Liver (tissue), 10 donors: ENCODE data around the gene HSD17B3. TPM values are rescaled to one million over a fixed set of nuclear protein-coding genes. Genes with fewer than 3 reads are reported as not detected.

Experiments
- DNase-seq: peaks from one replicate; pipeline ENCODE4 v3.0.0-alpha.2; 2017; ENCODE audit warnings: low spot score
- H3K27ac ChIP-seq, 2 donors: one replicate each; pipeline ENCODE4 v1.7.0; 2013; ENCODE audit warnings: inconsistent platforms in 2 of 2, low read length in 2 of 2, control low read depth in 1 of 2, low read depth in 1 of 2, mild to moderate bottlenecking in 1 of 2
- H3K27me3 ChIP-seq, 4 donors: one replicate each; pipeline versions ENCODE4 v1.6.1 to v1.7.0; 2013; ENCODE audit warnings: low read length in 3 of 4, inconsistent platforms in 1 of 4, mild to moderate bottlenecking in 1 of 4, moderate library complexity in 1 of 4; ENCODE audit not compliant: control insufficient read depth in 4 of 4, insufficient read depth in 4 of 4
- H3K36me3 ChIP-seq, 4 donors: one replicate each; pipeline versions ENCODE4 v1.6.1 to v1.7.0; 2013; ENCODE audit warnings: low read length in 3 of 4, mild to moderate bottlenecking in 3 of 4, low read depth in 1 of 4, moderate library complexity in 1 of 4; ENCODE audit not compliant: control insufficient read depth in 4 of 4, insufficient read depth in 3 of 4
- H3K4me1 ChIP-seq, 4 donors: one replicate each; pipeline versions ENCODE4 v1.6.1 to v1.7.0; 2013; ENCODE audit warnings: low read length in 3 of 4, mild to moderate bottlenecking in 3 of 4, moderate library complexity in 1 of 4; ENCODE audit not compliant: control insufficient read depth in 4 of 4, insufficient read depth in 4 of 4
- H3K4me3 ChIP-seq, 3 donors: one replicate each; pipeline versions ENCODE4 v1.6.1 to v1.7.0; 2013; ENCODE audit warnings: low read length in 3 of 3, control low read depth in 1 of 3, low read depth in 1 of 3, mild to moderate bottlenecking in 1 of 3
- H3K9ac ChIP-seq, 2 donors: one replicate each; pipeline ENCODE4 v1.7.0; 2013; ENCODE audit warnings: low read length in 2 of 2, mild to moderate bottlenecking in 2 of 2, moderate library complexity in 2 of 2, control low read depth in 1 of 2, low read depth in 1 of 2
- H3K9me3 ChIP-seq, 4 donors: one replicate each; pipeline versions ENCODE4 v1.6.1 to v1.7.0; 2013; ENCODE audit warnings: low read length in 3 of 4; ENCODE audit not compliant: control insufficient read depth in 4 of 4
- CTCF ChIP-seq: fragments of 150-350 bp; IDR thresholded peaks from 2 replicates; pipeline ENCODE4 v1.5.1; 2017; ENCODE audit warnings: improper control_type of control experiment, low read depth, low read length; ENCODE audit not compliant: missing input control
- HNF4G ChIP-seq: IDR thresholded peaks from 2 replicates; pipeline ENCODE4 v1.6.1; 2016; ENCODE audit warnings: antibody characterized with exemption
- JUND ChIP-seq, 2 donors: IDR thresholded peaks; 2 replicates each; pipeline ENCODE4 v1.6.1; 2016; ENCODE audit warnings: antibody characterized with exemption in 2 of 2
- TAF1 ChIP-seq: conservative IDR thresholded peaks from 2 replicates; pipeline ENCODE4 v1.6.1; 2016; ENCODE audit warnings: antibody characterized with exemption, mild to moderate bottlenecking
- WGBS: extraction: QIAGEN DNeasy Blood & Tissue Kit; methylation state at CpG from one replicate; pipeline ENCODE4 v1.1.7; 2013; 5-methylcytosine and 5-hydroxymethylcytosine counted together
- polyA plus RNA-seq, 2 donors: library from polyadenylated mRNA; stranded (reverse) in 1 of 2; unstranded in 1 of 2; fragments of 200-250 nt in 1 of 2; fragments of >200 nt in 1 of 2; fragmentation: Nextera tagmentation in 1 of 2; extraction: Ambion mirVana in 1 of 2; gene quantifications; one replicate each; pipeline versions ENCODE4 v1.2.1 to v1.2.3, GENCODE V29; 2013 to 2015
- small RNA-seq: library from RNA; depleted of rRNA; stranded (forward); fragments of <200 nt; gene quantifications from one replicate; pipeline ENCODE3, GENCODE V24; 2014
- total RNA-seq, 2 donors: library from RNA; depleted of rRNA; stranded (reverse); fragments of >200 nt; gene quantifications; one replicate each; pipeline ENCODE4 v1.2.3, GENCODE V29; 2014
- donor health status: healthy.
- donor health status: healthy.
- donor health status: healthy.
- donor health status: healthy.
- donor health status: healthy.

Gene HSD17B3
- total and polyA plus RNA-seq, 4 donors: 0.75 to 1.6 (median 0.96) TPM

GRCh38 chr9:96185518-96186156, 116.3 kb downstream of the HSD17B3 start:
- Histone ChIP-seq H3K4me1 (no peaks in the 10 kb centered on the region), H3K36me3 (no peaks in the 10 kb centered on the region), H3K27ac (no peak overlapping the region), H3K9me3 (peaks cover 2 to 10% (median 4%) of the 10 kb centered on the region in 4 donors), H3K27me3 (no peaks in the 10 kb centered on the region), H3K9ac (no peak overlapping the region), H3K4me3 (no peak overlapping the region)
- TF ChIP-seq JUND (IDR thresholded peaks at IDR 0.05): no peak
- TF ChIP-seq HNF4G: no peak
- TF ChIP-seq CTCF: no peak
- TF ChIP-seq TAF1: no peak
- 90% methylated on average over 2 of the region's 2 CpGs for WGBS
- no peak for DNase-seq

Small RNAs within 50 kb of the gene (small RNA-seq; reads per million reads assigned to genes)
- not detected for gene RNU6-1160P

Other genes with a start within 250 kb of the HSD17B3 start
- gene SLC35D2, start 81.5 kb upstream of the HSD17B3 start, total RNA-seq: 10 to 100 TPM; 27.9 to 44.6 TPM
- gene SLC35D2, start 81.5 kb upstream of the HSD17B3 start, polyA plus RNA-seq: 10 to 100 TPM; 19.2 to 27.2 TPM
- 10 to 100 TPM in 1 of 2 donors, 1 to 10 TPM in 1; 1.8 to 18.1 TPM for gene ZNF367, start 116.2 kb upstream of the HSD17B3 start, total RNA-seq
- gene ZNF367, start 116.2 kb upstream of the HSD17B3 start, polyA plus RNA-seq: 1 to 10 TPM in 1 of 2 donors, under 1 TPM in 1; 0.36 to 2.1 TPM
- 1 to 10 TPM; 2.6 to 3.3 TPM for gene HABP4, start 148.0 kb upstream of the HSD17B3 start, total RNA-seq
- 1 to 10 TPM; 1.1 to 4.0 TPM for gene HABP4, start 148.0 kb upstream of the HSD17B3 start, polyA plus RNA-seq